GM13977 (cell line): Measurements from ENCODE around the gene ATP8A2.

ENCODE experiments used
- DNase-seq: peaks from one replicate; pipeline ENCODE4 v3.0.0; 2012; ENCODE audit warnings: low spot score
- in situ Hi-C: fragments of 300-500 bp; cut with MboI; formaldehyde crosslinking; loops from one replicate; pipeline ENCODE4 v1.12.0; 2022; ENCODE audit warnings: low sequenced_read_pairs, low pct_unique_long_range_greater_than_20kb, mixed read lengths, inconsistent platforms; ENCODE audit not compliant: unreplicated experiment
- TF ChIP-seq, protein P1 (sequence below): IDR thresholded peaks from 2 replicates; pipeline ENCODE4 v1.5.1; 2012; ENCODE audit warnings: mild to moderate bottlenecking, control low read depth; ENCODE audit not compliant: insufficient read depth; ENCODE audit errors: extremely low read depth, missing control alignments

ATP8A2 gene

DNA sequence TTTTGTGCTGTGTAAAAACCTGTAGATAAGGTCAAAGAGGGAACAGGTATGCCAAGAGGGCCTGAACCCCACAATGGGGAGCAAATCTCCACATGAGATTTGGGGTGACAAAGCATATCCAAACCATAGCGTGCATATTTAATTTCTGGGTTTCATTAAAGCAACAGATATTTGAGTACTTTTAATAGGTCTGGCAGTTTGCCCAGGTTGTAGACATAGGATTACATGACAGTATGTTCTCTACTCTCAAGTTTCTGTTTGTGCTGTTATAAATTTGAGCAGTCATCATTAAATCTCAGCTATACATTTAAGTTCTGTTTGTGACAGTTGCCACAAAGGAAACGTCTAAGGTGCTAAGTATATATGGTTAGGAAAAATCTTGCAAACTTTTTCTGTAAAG, 236.4 kb downstream of the ATP8A2 start:
- DNase-seq = no peak
- in situ Hi-C loops = no loop called here
- TF ChIP-seq, protein P1, sequence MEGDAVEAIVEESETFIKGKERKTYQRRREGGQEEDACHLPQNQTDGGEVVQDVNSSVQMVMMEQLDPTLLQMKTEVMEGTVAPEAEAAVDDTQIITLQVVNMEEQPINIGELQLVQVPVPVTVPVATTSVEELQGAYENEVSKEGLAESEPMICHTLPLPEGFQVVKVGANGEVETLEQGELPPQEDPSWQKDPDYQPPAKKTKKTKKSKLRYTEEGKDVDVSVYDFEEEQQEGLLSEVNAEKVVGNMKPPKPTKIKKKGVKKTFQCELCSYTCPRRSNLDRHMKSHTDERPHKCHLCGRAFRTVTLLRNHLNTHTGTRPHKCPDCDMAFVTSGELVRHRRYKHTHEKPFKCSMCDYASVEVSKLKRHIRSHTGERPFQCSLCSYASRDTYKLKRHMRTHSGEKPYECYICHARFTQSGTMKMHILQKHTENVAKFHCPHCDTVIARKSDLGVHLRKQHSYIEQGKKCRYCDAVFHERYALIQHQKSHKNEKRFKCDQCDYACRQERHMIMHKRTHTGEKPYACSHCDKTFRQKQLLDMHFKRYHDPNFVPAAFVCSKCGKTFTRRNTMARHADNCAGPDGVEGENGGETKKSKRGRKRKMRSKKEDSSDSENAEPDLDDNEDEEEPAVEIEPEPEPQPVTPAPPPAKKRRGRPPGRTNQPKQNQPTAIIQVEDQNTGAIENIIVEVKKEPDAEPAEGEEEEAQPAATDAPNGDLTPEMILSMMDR = no peak

DNA sequence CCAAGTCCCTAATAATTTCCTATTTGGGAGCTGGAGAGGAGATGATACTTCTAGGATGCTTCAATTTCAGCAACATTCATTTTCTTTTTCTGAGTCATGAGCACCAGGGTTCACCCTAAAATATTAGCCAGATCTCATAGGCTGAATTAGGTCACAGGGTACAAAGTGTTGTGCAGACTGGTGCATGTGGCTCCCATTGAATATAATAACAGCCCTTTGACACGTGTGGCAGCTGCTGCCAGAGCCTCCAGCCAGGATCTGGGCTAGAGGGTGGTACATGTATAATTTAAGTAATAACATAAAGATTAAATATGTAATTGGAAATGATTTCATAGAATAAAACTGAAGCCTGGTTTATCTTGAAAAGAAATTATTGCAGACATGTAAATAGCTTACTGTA, 244.9 kb downstream of the ATP8A2 start:
- in situ Hi-C loops = no loop called here
- DNase-seq = no peak
- TF ChIP-seq, protein P1 = no peak

DNA sequence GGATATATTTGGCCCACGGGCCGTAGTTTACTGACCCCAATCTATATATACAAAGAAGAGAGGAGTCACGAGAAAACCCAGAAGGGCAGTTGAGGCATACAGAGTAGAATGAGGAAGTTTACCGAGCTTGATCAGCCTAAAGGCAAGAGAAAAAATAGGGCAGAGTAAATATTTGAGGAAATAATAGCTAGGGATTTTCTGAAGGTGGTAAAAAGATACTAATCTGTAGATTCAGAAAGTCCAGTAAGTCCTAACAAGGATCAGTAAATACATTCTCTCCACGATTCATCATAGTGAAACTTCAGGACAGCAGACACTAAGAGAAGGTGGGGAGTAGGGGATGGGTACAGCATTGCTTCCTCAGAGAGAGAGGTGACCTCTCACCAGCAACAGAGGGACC, 248.1 kb downstream of the ATP8A2 start:
- in situ Hi-C loops = no loop called here
- TF ChIP-seq, protein P1 = no peak
- DNase-seq = no peak

DNA sequence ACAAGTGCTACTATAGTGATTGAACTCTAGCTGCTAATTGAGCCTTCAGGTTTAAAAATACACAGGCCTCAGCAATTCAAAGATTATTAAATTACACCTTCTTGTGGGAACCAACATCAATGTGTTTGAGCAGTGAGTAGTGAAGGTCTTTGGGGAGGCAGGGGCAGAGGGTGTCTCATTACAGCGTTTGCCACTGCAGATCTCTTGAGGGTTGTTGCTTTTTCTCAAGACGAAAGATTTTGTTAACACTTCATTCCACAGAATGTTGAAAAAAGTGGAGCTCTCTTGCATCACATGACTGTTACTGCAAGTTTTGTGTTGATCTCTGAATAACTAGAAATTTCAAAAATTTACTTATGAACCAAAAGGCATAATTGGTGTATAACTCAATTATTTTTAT, 253.6 kb downstream of the ATP8A2 start:
- in situ Hi-C loops = no loop called here
- TF ChIP-seq, protein P1 = no peak

DNA sequence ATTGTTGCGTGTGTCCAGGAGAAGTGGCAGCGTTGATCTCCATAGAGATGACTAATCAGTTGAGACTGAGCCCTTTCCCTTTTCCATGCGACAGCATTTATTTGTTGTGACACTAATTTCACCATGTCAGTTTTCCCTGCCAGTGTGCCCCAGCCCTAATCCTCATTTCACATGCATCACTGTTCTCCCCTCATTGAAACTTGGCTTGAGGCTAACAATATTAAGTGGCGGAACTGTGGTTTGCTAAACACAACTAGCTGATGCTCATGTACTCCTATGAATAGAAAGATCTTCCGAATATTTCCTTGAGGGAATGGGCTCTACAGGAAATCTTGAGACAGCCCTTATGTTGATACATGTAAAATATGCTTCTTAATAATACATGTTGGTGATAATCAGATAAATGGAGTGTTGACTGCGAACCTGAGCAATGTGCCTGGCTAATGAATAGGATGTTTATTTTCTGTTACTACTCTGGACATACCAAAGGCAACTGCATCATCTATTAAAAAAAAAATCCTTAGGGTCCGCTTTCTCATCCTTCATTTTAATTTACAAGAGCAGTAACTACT, 258.6 kb downstream of the ATP8A2 start:
- TF ChIP-seq, protein P1 = no peak
- in situ Hi-C loops = no loop called here
- DNase-seq = no peak

More for the DNA sequence above, 253.6 kb downstream of the ATP8A2 start:
- no peak for DNase-seq

DNA sequence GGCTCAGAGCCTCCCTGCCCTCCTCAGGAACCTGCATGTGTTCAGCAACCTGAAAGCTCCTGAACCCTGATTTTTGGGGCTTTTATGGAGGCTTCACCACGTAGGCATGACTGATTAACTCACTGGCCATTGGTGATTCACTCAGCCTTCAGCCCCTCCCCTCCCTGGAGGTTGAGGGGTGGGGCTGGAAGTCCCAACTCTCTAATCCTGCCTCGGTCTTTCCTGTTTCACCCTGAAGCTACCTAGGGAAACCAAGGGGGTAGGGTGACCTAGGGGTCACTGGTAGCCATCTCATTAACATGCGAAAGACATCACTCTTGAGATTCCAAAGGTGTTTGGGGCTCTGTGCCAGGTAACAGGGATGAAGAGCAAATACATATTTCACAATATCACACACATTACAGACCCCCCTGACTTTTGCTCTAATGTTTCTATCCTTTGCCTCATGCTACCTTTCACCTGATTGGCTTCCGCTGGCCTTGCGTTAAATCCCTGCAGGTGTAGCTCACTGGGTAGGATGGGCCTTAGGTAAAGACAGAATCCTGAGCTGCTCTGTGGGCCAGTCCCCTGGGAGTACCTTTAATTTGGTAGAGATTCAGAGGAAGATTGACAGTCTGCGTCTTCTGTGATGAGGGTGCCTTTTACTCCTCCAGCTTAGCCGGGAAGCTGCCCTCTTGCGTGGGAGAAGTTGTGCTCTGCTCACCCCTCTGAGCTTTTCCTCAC, 260.6 kb downstream of the ATP8A2 start:
- TF ChIP-seq, protein P1 = no peak
- no peak for DNase-seq
- in situ Hi-C loops = no loop called here
